K562 (cell line): ENCODE data around the gene USP2. TPM values are rescaled to one million over a fixed set of nuclear protein-coding genes. Genes with fewer than 3 reads are reported as not detected.

Experiments
- ATAC-seq: fragments of 200-7000 bp; cut with Tn5 transposase; 3 replicates; pipeline ENCODE4 v1.9.1; 2020; ENCODE audit warnings: moderate library complexity
- BruUV-seq: library from RNA; stranded (reverse); fragments of 400-500 nt; replicated peaks from 2 replicates; lab custom pipeline; 2021; lab: Mats Ljungman, UMichigan
- CTCF ChIA-PET: fragments of 300-600 bp; formaldehyde crosslinking; extraction: SDS; loops from one replicate; lab custom pipeline; 2021; ENCODE audit warnings: low intra/inter-chr PET ratio; lab: Yijun Ruan, JAX
- POLR2A ChIA-PET: fragments of 300-600, 350-650 bp; sonication (Branson Sonifier 250); formaldehyde crosslinking; extraction: SDS; loops from one replicate; lab custom pipeline; 2021; ENCODE audit warnings: antibody characterized with exemption, inconsistent platforms; lab: Yijun Ruan, JAX
- DNase-seq, 4 experiments: peaks; one replicate each; pipeline versions ENCODE4 v3.0.0 to v3.0.0-alpha.2; 2011 to 2018; ENCODE audit warnings: low spot score in 3 of 4, mixed read lengths in 3 of 4; ENCODE audit errors: extremely low read depth in 1 of 4
- FAIRE-seq: peaks from 2 replicates; lab custom pipeline; 2011; peaks lifted over from hg19 to GRCh38; lab: Jason Lieb, UNC
- H2AFZ ChIP-seq: 2 replicates; pipeline ENCODE4 v1.6.0; 2011; ENCODE audit warnings: low read depth, low read length, control low read depth, inconsistent platforms
- H3K27ac ChIP-seq: fragments of 200-600 bp; 3 replicates; pipeline ENCODE4 v1.8.0; 2011; ENCODE audit warnings: low read depth, mild to moderate bottlenecking, control low read depth, inconsistent platforms, low read length, moderate library complexity, mixed read lengths; ENCODE audit errors: extremely low read depth
- H3K27me3 ChIP-seq, 2 experiments: fragments of 300-600 bp in 1 of 2; 2 replicates in 1 of 2; 3 replicates in 1 of 2; pipeline versions ENCODE4 v1.6.0 to v1.8.0; 2011; ENCODE audit warnings: inconsistent platforms in 2 of 2, low read length in 2 of 2, mild to moderate bottlenecking in 1 of 2, mixed read lengths in 1 of 2, moderate library complexity in 1 of 2; ENCODE audit not compliant: control insufficient read depth in 2 of 2, insufficient read depth in 2 of 2
- H3K36me3 ChIP-seq: fragments of 300-600 bp; 3 replicates; pipeline ENCODE4 v1.8.0; 2011; ENCODE audit warnings: mild to moderate bottlenecking, low read length, inconsistent platforms; ENCODE audit not compliant: control insufficient read depth, insufficient read depth
- H3K4me1 ChIP-seq, 2 experiments: fragments of 200-600 bp in 1 of 2; replicated peaks in 1 of 2; 2 replicates in 1 of 2; 3 replicates in 1 of 2; pipeline versions ENCODE4 v1.5.1 to v1.8.0; 2011; ENCODE audit warnings: inconsistent platforms in 2 of 2, low read length in 2 of 2, mild to moderate bottlenecking in 1 of 2, mixed read lengths in 1 of 2, moderate library complexity in 1 of 2; ENCODE audit not compliant: control insufficient read depth in 2 of 2, insufficient read depth in 2 of 2
- H3K4me2 ChIP-seq: 2 replicates; pipeline ENCODE4 v1.6.1; 2011; ENCODE audit warnings: low read length, control low read depth, inconsistent platforms, mixed read lengths; ENCODE audit not compliant: insufficient read depth
- H3K4me3 ChIP-seq: fragments of 200-600 bp; sonication (generic), shearing (Covaris generic); 2 replicates; pipeline ENCODE4 v1.5.1; 2016; ENCODE audit warnings: control low read depth, inconsistent platforms
- H3K79me2 ChIP-seq: fragments of 200-600 bp; 3 replicates; pipeline ENCODE4 v1.8.0; 2011; ENCODE audit warnings: low read length, inconsistent platforms; ENCODE audit not compliant: control insufficient read depth, insufficient read depth
- H3K9ac ChIP-seq, 2 experiments: 2 replicates each; pipeline versions ENCODE4 v1.6.0 to v1.6.1; 2011; ENCODE audit warnings: low read depth in 2 of 2, low read length in 2 of 2, control low read depth in 1 of 2, inconsistent platforms in 1 of 2, mild to moderate bottlenecking in 1 of 2, mixed read lengths in 1 of 2; ENCODE audit not compliant: insufficient read depth in 1 of 2
- H3K9me1 ChIP-seq: one replicate; pipeline ENCODE4 v1.6.0; 2011; ENCODE audit warnings: inconsistent platforms, mild to moderate bottlenecking, low read length, moderate library complexity; ENCODE audit not compliant: control insufficient read depth, insufficient read depth
- H3K9me3 ChIP-seq: replicated peaks from 2 replicates; pipeline ENCODE4 v1.5.1; 2011; ENCODE audit warnings: low read depth, low read length, inconsistent platforms; ENCODE audit not compliant: control insufficient read depth, insufficient read depth
- H4K20me1 ChIP-seq: replicated peaks from 2 replicates; pipeline ENCODE4 v1.6.1; 2011; ENCODE audit warnings: low read length, inconsistent platforms, mixed read lengths; ENCODE audit not compliant: control insufficient read depth, insufficient read depth
- CEBPB ChIP-seq: fragments of 450-650 bp; IDR thresholded peaks from 2 replicates; pipeline ENCODE4 v1.6.1; 2016; ENCODE audit warnings: missing genetic modification characterization, missing compliant biosample characterization
- CTBP1 ChIP-seq: fragments of 450-650 bp; IDR thresholded peaks from 2 replicates; pipeline ENCODE4 v1.6.1; 2016; ENCODE audit warnings: borderline replicate concordance
- GATAD2B ChIP-seq: fragments of 450-650 bp; IDR thresholded peaks from 2 replicates; pipeline ENCODE4 v1.6.1; 2017; ENCODE audit warnings: mild to moderate bottlenecking, borderline replicate concordance
- MEF2A ChIP-seq: IDR thresholded peaks from 2 replicates; pipeline ENCODE4 v1.6.1; 2011; ENCODE audit warnings: low read depth, mild to moderate bottlenecking, low read length, moderate library complexity; ENCODE audit not compliant: control insufficient read depth
- NFE2 ChIP-seq: IDR thresholded peaks from 2 replicates; pipeline ENCODE4 v1.6.1; 2014; ENCODE audit warnings: antibody characterized with exemption, low read depth
- SREBF2 ChIP-seq: sonication (generic); formaldehyde crosslinking; IDR thresholded peaks from 2 replicates; pipeline ENCODE4 v1.4.0; 2020; ENCODE audit warnings: mild to moderate bottlenecking, missing genetic modification reagents
- TBP ChIP-seq: optimal IDR thresholded peaks from 2 replicates; pipeline ENCODE3; 2011; ENCODE audit warnings: low read depth, low read length, improper control_type of control experiment
- ZNF780A ChIP-seq: fragments of 250-450 bp; sonication (Bioruptor Pico); IDR thresholded peaks from 2 replicates; pipeline ENCODE4 v1.5.0; 2021; ENCODE audit warnings: mild to moderate bottlenecking
- WGBS: fragments of 100-300 bp; shearing (Covaris generic); methylation state at CpG from one replicate; pipeline ENCODE4 v1.1.6; 2016; ENCODE audit warnings: low coverage, mixed read lengths; ENCODE audit not compliant: insufficient coverage; ENCODE audit errors: missing lambda C conversion rate; 5-methylcytosine and 5-hydroxymethylcytosine counted together
- in situ Hi-C: fragments of 300-500 bp; cut with MboI; formaldehyde crosslinking; loops from 4 replicates; pipeline ENCODE4 v1.15.0; 2018; ENCODE audit warnings: inconsistent platforms, mixed read lengths
- intact Hi-C: fragments of 100-400 bp; cut with micrococcal nuclease; formaldehyde crosslinking; loops from 2 replicates; pipeline ENCODE4 v1.14.2; 2022
- polyA plus RNA-seq, 8 experiments: library from polyadenylated mRNA; depleted of rRNA in 4 of 8; stranded (reverse) in 5 of 8; unstranded in 3 of 8; fragments of >200 nt; fragmentation: Nextera tagmentation in 2 of 8; fragmentation: Illumina TruSeq in 1 of 8; extraction: Ambion mirVana in 2 of 8; extraction: Trizol in 1 of 8; gene quantifications; 2 replicates each; pipeline versions ENCODE4 v1.2.1 to v1.2.3, GENCODE V29; 2011 to 2014; ENCODE audit warnings: inconsistent platforms in 1 of 8, missing spikeins in 1 of 8
- total RNA-seq, 7 experiments: library from RNA; depleted of rRNA in 6 of 7; stranded (reverse); fragments of >200 nt in 6 of 7; fragmentation: Illumina TruSeq in 2 of 7; extraction: Trizol in 2 of 7; gene quantifications; 2 replicates each; pipeline versions ENCODE4 v1.2.1 to v1.2.3, GENCODE V29; 2011 to 2021; ENCODE audit warnings: low replicate concordance in 1 of 7

USP2 gene
- total and polyA plus RNA-seq, 9 of the 15 experiments (the other 6 are each of a cell fraction or from before 2014, with no cell fraction given), result 2.8 to 16.9 (median 3.9) TPM

DNA sequence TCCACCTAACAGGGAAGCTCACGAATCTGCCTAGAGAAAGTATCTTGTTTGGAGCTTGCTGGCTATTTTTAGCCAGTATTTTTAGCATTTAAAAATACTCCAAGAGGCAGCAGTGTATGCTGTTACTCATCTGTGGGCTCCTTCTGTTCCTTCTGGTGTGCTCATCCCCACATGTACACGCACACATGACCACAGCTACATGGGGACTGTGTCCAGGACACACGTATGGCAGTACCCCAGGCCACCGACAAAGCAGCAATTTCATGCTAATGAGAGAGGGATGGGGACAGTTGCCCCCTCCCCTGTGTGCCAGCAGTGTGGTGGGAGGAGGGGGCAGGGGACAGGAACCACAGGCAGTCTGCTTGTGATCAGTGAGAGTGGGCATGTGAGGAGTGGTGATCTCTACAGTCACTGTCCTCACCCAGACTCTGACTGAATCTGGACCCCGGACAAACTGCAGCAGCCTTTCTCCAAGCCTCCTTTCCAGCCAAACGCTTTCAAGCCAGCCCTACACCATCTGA is 16.4 kb downstream of the USP2 start:
- Histone ChIP-seq H3K4me3 (no peak overlapping the region), H3K9me1 (peaks cover 5% of the 10 kb centered on the region), H3K9me3 (no peaks in the 10 kb centered on the region), H3K27me3 (no peaks in the 10 kb centered on the region), H3K4me1 (peaks cover 66 to 69% of the 10 kb centered on the region in 2 experiments), H3K4me2 (peak overlapping the region; percentile 70; the same call in 1 of the 2 replicates), H3K79me2 (peaks cover 18% of the 10 kb centered on the region; the same call in 2 of the 3 replicates), H3K27ac (no peak overlapping the region)
- intact Hi-C loops, result no loop called here
- in situ Hi-C loops, result no loop called here
- ATAC-seq, result no peak
- WGBS, result 58% methylated on average over 6 of the region's 6 CpGs
- no peak for FAIRE-seq
- CTCF ChIA-PET, result no interaction called here
- DNase-seq, result no peak
- peak; percentile 6; the same call in 1 of the 2 replicates for TF ChIP-seq MEF2A
- TF ChIP-seq CEBPB, result no peak
- TF ChIP-seq, all 486 proteins: peak for 1
- peak overlapping the region; percentile 59 to 61; a peak in 2 of 4 replicates for H3K9ac ChIP-seq
- peaks cover 2% of the 10 kb centered on the region; the same call in 1 of the 3 replicates for H3K36me3 ChIP-seq
- H4K20me1 ChIP-seq, result no peaks in the 10 kb centered on the region
- POLR2A ChIA-PET, result interaction anchor here (0.6 to 1.2 kb wide), 8 partner anchors 9 to 756 kb away, joined by 3 to 5 read pairs (median 3); partner anchors contain the start of gene MFRP
- H2AFZ ChIP-seq, result no peak overlapping the region
- BruUV-seq, result no TSS peak

DNA sequence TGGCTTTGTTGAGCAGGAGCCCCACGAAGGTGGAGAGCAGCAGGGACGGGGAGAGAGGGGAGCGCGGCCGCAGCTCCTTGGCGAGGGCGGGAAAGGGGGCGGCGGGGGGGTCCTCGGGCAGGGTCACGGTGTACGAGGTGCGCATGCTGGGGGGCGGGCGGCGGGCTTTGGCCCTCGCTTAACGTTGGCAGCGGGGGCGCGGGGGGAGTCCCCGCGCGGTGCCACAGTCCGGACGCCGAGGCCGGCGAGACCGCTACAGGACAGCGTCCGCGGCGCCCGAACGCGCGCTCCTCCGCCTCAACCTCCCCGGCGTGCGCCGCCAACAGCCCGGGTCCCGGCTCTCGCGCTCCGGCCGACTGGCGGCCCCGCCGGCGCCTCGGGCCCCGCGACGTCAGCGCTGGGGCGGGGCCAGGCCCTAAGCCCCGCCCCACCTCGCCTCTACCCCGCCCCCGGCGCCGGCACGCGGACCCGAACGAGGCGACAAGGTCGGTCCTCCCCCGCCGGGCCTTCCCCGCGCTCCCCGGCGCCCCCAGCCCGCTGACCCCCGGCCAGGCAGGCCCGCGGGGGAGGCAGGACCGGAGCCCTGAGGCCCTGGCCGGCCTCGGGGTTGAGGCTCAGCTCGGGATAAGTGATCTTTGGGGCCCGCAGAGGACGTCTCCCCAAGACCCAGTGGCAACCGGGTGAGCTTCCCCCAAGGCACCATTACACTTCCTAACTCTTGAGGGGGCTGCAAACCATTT is 17.5 kb downstream of the USP2 start:
- no peaks in the 10 kb centered on the region for H3K27me3 ChIP-seq
- no peak for TF ChIP-seq ZNF780A
- peak; percentile 16; the same call in 1 of the 2 replicates for TF ChIP-seq CTBP1
- TF ChIP-seq SREBF2, result no peak
- TF ChIP-seq NFE2, result no peak
- peak; percentile 33 for TF ChIP-seq TBP
- peak; percentile 59 for TF ChIP-seq GATAD2B

More for the DNA sequence above, 17.5 kb downstream of the USP2 start:
- H3K4me3 ChIP-seq, result peak overlapping the region; percentile 40
- peak overlapping the region; percentile 59 to 93 for H3K9ac ChIP-seq
- no TSS peak for BruUV-seq
- no peaks in the 10 kb centered on the region for H4K20me1 ChIP-seq
- ChIA-PET POLR2A (interaction anchor here (0.7 to 1.2 kb wide), 5 partner anchors 10 to 271 kb away, joined by 3 to 5 read pairs (median 3); partner anchors contain the start of gene MFRP), CTCF (no interaction called here)
- in situ Hi-C loops (no loop called here), intact Hi-C loops (no loop called here)
- ATAC-seq, result peak; percentile 86
- DNase-seq, result peak; percentile 76 to 95 (median 93)
- H3K27ac ChIP-seq, result peak overlapping the region; percentile 73
- H3K9me1 ChIP-seq, result peaks cover 5% of the 10 kb centered on the region
- FAIRE-seq, result no peak
- H2AFZ ChIP-seq, result peak overlapping the region; percentile 71
- H3K79me2 ChIP-seq, result peaks cover 18% of the 10 kb centered on the region; the same call in 2 of the 3 replicates
- no peaks in the 10 kb centered on the region for H3K9me3 ChIP-seq
- peaks cover 63 to 64% of the 10 kb centered on the region in 2 experiments for H3K4me1 ChIP-seq
- peak overlapping the region; percentile 70 for H3K4me2 ChIP-seq
- WGBS, result 5% methylated on average over 14 of the region's 88 CpGs
- H3K36me3 ChIP-seq, result peaks cover 11% of the 10 kb centered on the region
